Uterus (tissue), 4 donors: ENCODE data around the gene DUSP8. TPM values are rescaled to one million over a fixed set of nuclear protein-coding genes. Genes with fewer than 3 reads are reported as not detected.
A peak's percentile ranks its signal among the peaks of the same experiment; 100 is the strongest.

Experiments
- DNase-seq, 2 donors: peaks; one replicate each; pipeline ENCODE4 v3.0.0-alpha.2; 2019 to 2020
- H3K27ac ChIP-seq, 2 donors: fragments of 200-600 bp; sonication (generic); 1 replicate in 1 of 2; 2 replicates in 1 of 2; pipeline ENCODE4 v1.5.1; 2016 to 2018
- H3K27me3 ChIP-seq, 2 donors: fragments of 200-600 bp; sonication (generic); one replicate each; pipeline ENCODE4 v1.5.1; 2018 to 2019; ENCODE audit warnings: control low read depth in 1 of 2
- H3K36me3 ChIP-seq, 2 donors: fragments of 200-600 bp; sonication (generic); one replicate each; pipeline ENCODE4 v1.5.1; 2019; ENCODE audit warnings: control low read depth in 1 of 2
- H3K4me1 ChIP-seq, 2 donors: fragments of 200-600 bp; sonication (generic); one replicate each; pipeline ENCODE4 v1.5.1; 2018 to 2019; ENCODE audit warnings: control low read depth in 1 of 2
- H3K4me3 ChIP-seq, 2 donors: fragments of 200-600 bp; sonication (generic); 1 replicate in 1 of 2; 2 replicates in 1 of 2; pipeline ENCODE4 v1.5.1; 2018 to 2019; ENCODE audit warnings: mild to moderate bottlenecking in 1 of 2
- H3K9me3 ChIP-seq, 2 donors: fragments of 200-600 bp; sonication (generic); one replicate each; pipeline ENCODE4 v1.5.1; 2019; ENCODE audit warnings: control low read depth in 1 of 2
- CTCF ChIP-seq, 4 experiments: fragments of 200-600 bp in 2 of 4; fragments of 450-650 bp in 2 of 4; sonication (generic) in 2 of 4; IDR thresholded peaks; one replicate each; pipeline ENCODE4 v1.5.1; 2016 to 2019; ENCODE audit warnings: antibody characterized with exemption in 4 of 4, mild to moderate bottlenecking in 2 of 4, moderate library complexity in 1 of 4
- POLR2A ChIP-seq, 2 donors: fragments of 450-650 bp; IDR thresholded peaks; one replicate each; pipeline ENCODE4 v1.6.1; 2016; ENCODE audit warnings: antibody characterized with exemption in 2 of 2, mild to moderate bottlenecking in 1 of 2, moderate library complexity in 1 of 2
- intact Hi-C: fragments of 100-400 bp; cut with DNase I; formaldehyde crosslinking; loops from one replicate; pipeline ENCODE4 v1.15.1; 2023; ENCODE audit warnings: low total_unique reads
- total RNA-seq, 4 donors: library from RNA; depleted of rRNA in 3 of 4; stranded (reverse); fragments of >200 nt in 3 of 4; gene quantifications; one replicate each; pipeline versions ENCODE4 v1.1.0 to v1.2.4, GENCODE V29; 2014 to 2023
- donor health status: DM: yes; HTN: yes; CAD: no.

Gene DUSP8
- total RNA-seq, 4 donors from 2014 or later = under 0.01 to 21.7 (median 3.1) TPM

- H3K27ac ChIP-seq = no peak overlapping the region
- H3K36me3 ChIP-seq = no peaks in the 10 kb centered on the region
- no peak for DNase-seq
These were observed 10.1 kb downstream of the DUSP8 start for GRCh38 chr11:1561955-1562354.

GRCh38 chr11:1561266-1561665 lies 10.8 kb downstream of the DUSP8 start:
- Histone ChIP-seq H3K27me3 (no peaks in the 10 kb centered on the region), H3K27ac (no peak overlapping the region), H3K4me3 (no peak overlapping the region), H3K9me3 (no peaks in the 10 kb centered on the region), H3K4me1 (peaks cover 0 to 11% of the 10 kb centered on the region in 2 donors), H3K36me3 (no peaks in the 10 kb centered on the region)
- intact Hi-C loops = no loop called here
- DNase-seq = no peak
- no peak for TF ChIP-seq CTCF (IDR thresholded peaks at IDR 0.05)
- TF ChIP-seq POLR2A (IDR thresholded peaks at IDR 0.05) = no peak

More at GRCh38 chr11:1561955-1562354, 10.1 kb downstream of the DUSP8 start:
- TF ChIP-seq POLR2A (IDR thresholded peaks at IDR 0.05) (no peak), CTCF (IDR thresholded peaks at IDR 0.05) (no peak)
- intact Hi-C loops = no loop called here
- no peaks in the 10 kb centered on the region for H3K9me3 ChIP-seq
- no peaks in the 10 kb centered on the region for H3K27me3 ChIP-seq
- H3K4me3 ChIP-seq = no peak overlapping the region
- peaks cover 0 to 11% of the 10 kb centered on the region in 2 donors for H3K4me1 ChIP-seq

GRCh38 chr11:1560649-1561251 lies 11.3 kb downstream of the DUSP8 start:
- DNase-seq = no peak
- Histone ChIP-seq H3K4me3 (no peak overlapping the region), H3K9me3 (no peaks in the 10 kb centered on the region), H3K27ac (peak overlapping the region in 1 of 2 donors; percentile 96), H3K36me3 (no peaks in the 10 kb centered on the region), H3K27me3 (no peaks in the 10 kb centered on the region), H3K4me1 (peaks cover 0 to 11% of the 10 kb centered on the region in 2 donors)
- TF ChIP-seq POLR2A (IDR thresholded peaks at IDR 0.05) (no peak), CTCF (IDR thresholded peaks at IDR 0.05) (no peak)
- intact Hi-C loops = no loop called here

- Histone ChIP-seq H3K27ac (peak overlapping the region; percentile 92 to 96), H3K36me3 (no peaks in the 10 kb centered on the region), H3K4me1 (peaks cover 0 to 11% of the 10 kb centered on the region in 2 donors), H3K27me3 (no peaks in the 10 kb centered on the region), H3K4me3 (no peak overlapping the region), H3K9me3 (no peaks in the 10 kb centered on the region)
- no peak for DNase-seq
- intact Hi-C loops = no loop called here
- TF ChIP-seq CTCF (IDR thresholded peaks at IDR 0.05) = no peak
- TF ChIP-seq POLR2A (IDR thresholded peaks at IDR 0.05) = no peak
These were observed 11.9 kb downstream of the DUSP8 start for GRCh38 chr11:1560002-1560648.
